Glomerular visceral epithelial cell (primary cell): ENCODE measurements around the gene TTC9.
A peak's percentile ranks its signal among the peaks of the same experiment; 100 is the strongest.

Source experiments
- DNase-seq: peaks from one replicate; pipeline ENCODE4 v3.0.0-alpha.2; 2016; ENCODE audit errors: extremely low spot score

The TTC9 gene

GRCh38 chr14:70641548-70642302 is at the start of gene TTC9:
Gene TTC9 (plus strand): TSS chr14:70641916. CDS start chr14:70642130, 214 bp downstream.
- peak; percentile 24 for DNase-seq

DNA sequence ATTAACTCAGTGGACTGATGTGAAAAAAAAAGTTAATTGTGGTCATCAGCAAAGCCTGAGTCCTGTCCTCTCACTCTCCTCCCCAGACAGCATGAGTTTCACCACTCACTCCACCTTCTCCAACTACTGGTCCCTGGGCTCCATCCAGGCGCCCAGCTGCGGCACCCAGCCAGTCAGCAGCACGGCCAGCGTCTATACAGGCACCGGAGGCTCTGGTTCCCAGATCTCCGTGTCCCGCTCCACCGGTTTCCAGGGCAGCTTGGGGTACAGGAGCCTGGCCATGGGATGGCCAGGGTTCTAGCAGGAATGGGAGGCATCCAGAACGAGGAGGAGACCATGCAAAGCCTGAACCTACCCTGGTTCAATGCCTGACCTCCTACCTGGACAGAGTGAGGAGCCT is 47.3 kb upstream of the TTC9 start:
- no peak for DNase-seq

DNA sequence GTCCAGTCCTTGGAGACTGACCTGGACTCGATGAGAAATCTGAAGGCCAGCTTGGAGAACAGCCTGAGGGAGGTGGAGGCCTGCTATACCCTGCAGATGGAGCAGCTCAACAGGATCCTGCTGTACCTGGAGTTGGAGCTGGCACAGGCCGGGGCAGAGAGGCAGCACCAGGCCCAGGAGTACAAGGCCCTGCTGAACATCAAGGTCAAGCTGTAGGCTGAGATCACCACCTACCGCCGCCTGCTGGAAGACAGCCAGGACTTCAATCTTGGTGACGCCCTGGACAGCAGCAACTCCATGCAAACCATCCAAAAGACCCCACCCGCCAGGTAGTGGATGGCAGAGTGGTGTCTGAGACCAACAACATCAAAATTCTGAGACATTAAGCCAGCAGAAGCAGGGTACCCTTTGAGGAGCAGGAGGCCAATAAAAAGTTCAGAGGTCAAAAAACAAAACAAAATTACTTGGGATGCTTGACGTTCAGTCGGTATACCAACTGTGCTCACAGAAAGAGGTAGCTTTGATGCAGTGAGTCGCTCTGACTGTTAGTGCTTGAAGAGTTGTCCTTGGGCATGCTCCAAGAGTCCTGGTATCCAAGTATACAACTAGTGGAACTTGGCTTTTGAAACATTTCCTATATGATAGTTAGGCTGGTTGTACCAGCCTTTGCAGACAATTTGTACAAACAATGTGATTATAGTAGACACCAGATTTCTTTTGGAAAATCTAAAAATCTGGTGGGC is 46.1 kb upstream of the TTC9 start:
- DNase-seq, result no peak

DNA sequence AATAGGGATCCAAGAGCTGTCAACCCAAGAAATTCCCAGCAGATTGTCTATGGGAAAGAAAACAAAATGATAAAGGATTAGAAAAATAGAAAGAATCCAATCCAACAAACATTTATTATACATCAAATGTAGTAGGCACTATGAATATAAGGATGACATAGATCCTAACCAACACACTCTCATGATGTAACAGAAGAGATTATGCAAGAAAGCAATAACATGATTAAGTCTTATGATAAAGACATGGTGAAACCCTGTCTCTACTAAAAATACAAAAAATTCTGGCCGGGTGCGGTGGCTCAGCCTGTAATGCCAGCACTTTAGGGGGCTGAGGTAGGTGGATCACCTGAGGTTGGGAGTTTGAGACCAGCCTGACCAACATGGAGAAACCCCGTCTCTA is 44.0 kb upstream of the TTC9 start:
- DNase-seq, result no peak

GRCh38 chr14:70599345-70599744 is 42.4 kb upstream of the TTC9 start:
- DNase-seq, result no peak

DNA sequence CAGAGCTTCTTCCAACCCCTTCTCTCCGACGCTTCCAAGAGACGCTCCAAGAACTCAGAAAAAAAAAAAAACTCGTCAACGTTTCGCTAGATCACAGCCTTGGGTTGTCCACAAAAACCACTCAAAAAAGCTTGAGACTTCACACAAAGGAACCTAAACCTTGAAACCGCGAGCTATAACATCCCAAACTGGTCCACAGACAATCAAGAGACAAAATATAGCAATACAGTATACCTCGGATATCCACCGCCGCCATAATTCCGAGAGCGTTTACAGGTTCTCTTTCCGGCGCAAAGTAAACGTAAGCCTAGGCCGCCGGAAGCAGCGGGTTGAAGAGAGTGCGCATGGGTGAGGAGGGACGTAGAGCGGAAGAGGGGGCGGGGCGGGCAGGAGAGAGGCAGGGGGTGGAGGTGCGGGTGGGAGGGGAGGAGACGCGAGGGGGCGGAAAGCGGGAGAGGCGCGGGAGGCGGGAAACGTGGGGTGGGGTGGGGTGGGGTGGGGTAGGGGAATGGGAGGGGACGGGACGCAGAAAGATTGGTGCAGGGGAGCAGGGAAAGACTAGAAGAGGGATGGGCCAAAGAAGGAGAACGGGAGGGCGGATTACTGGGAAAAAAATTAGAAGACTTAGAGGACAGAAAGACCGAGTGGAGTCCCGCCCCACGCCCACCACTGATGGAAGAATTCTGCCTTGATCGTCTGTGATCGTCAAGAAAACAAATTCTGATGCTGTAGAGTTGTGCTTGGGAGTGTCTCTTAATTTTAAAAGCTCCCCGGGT is 41.1 kb upstream of the TTC9 start, which contains the start of gene MED6:
Gene MED6 (minus strand): TSS at position 274 of the 776 bp plus-strand sequence. CDS start 18 bp downstream, at position 256.
- DNase-seq, result peak; percentile 97

DNA sequence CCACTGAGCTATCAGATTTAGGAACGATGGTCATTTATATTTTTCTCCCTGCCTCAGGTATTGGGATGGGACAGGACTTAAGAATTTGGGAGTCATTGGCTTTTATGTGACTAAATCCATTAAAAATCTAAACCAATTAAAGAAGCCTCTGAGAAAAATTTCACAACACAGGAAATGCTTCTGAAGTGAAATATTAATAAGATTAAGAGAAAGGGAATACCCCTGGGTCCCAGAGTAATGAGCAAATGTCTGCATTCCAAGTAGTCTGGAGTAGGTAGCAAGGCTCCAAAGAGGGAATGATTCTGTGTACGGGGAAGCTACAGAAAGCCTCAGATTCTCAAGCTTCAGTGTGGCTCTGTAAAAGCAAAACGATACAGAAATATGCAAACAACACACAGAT is 40.6 kb upstream of the TTC9 start:
- DNase-seq, result peak; percentile 62

DNA sequence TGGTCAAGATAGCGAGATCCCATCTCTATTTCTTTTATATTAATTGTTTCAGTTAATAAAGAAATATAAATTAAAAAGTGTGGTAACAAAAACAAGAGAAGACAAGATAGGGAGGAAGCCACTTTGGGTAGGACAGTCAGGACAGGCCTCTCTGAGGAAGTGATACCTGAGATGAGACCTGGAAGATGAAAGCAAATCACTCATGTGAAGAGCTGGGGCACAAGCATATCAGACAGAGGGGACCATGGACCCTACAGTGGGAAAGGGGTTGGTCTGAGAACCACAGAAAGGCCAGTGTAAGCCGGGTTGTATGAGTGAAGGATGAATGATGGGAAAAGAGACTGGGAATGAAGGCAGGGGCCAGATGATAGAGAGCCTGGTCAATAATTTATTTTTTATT is 39.5 kb upstream of the TTC9 start:
- DNase-seq, result no peak

- peak; percentile 22 for DNase-seq
Measured at GRCh38 chr14:70611216-70611615, 30.5 kb upstream of the TTC9 start.

- DNase-seq, result no peak
Measured at GRCh38 chr14:70616646-70617045, 25.1 kb upstream of the TTC9 start.

DNA sequence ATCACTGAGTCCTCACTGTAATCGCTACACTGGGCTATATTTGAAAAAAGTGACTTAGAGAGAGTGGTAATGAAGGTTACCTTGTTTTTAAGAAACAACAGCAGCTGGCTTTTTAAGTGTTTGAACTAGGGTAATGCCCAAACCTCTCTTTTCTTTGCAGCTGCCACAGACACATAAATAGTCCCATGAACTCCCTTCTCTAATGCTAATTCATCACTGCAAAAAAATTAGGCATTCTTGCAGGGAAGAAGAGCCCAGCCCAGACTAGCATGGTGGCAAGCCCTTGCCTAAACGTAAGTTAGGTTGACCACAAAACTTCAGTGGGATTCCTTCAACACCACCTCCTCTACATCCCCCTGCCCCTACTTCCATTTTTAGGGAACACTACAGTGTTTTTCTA is 23.4 kb upstream of the TTC9 start:
- DNase-seq, result no peak

DNA sequence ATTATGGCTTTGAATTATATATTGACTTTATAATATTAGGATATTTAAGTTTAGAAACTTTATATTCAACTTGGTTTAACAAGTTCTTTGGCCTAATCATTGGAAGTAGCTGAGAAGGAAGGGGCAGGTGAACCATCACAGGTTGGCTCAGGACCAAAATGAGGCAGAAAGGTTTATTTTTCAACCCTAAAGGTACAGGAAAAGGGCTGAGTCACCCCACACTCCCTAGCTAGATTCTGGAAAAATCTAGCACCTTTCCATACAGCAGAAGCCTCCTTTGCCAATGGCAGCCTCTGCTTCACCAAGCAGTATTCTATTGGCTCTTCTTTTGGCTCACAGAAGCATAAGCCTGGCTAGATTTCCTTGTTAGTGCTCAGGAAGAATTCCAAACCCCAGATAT is 22.0 kb upstream of the TTC9 start:
- DNase-seq, result no peak

- DNase-seq, result peak; percentile 66
Measured at GRCh38 chr14:70622111-70622712, 19.5 kb upstream of the TTC9 start.

- DNase-seq, result no peak
Measured at GRCh38 chr14:70624972-70625371, 16.7 kb upstream of the TTC9 start.

DNA sequence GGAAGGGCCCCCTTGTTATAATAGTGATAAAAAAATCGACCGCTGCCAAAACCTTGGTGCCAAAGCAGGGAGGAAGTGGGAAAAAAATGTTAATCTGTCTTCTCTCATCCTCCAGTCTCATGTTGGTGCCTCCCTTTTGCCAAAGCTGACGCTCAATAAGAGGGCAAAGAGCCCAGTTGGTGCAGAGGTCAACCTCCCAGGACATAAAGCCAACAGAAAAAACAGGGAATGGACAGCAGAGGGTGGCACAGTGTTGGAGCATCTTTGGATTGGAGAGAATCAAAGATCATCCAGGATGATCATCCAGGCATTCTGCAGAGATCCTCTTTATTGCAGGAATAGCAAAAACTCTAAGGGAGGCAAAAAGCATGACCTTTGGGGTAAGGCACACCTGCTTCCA is 9.8 kb upstream of the TTC9 start:
- DNase-seq, result no peak

- DNase-seq, result no peak
Measured at GRCh38 chr14:70635971-70636595, 5.6 kb upstream of the TTC9 start.

DNA sequence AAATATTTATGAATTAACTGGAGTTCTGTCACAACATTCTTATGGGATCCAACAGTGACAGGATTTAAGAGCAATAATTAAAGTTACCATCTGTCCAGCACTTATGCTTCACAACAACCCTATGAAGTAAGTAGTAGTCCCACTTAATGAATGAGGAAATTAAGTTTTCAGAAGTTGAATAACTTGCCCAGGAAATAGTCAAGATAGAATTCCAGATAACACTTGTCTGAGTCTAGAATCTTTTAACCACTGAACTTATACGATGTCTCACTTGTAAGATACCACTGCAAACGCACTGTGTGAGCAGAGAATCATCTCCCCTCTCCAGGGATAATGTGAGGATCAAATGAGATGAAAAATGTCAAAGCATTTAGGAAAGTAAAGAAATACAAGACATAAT is 3.3 kb upstream of the TTC9 start:
- DNase-seq, result no peak

- DNase-seq, result peak; percentile 72
Measured at GRCh38 chr14:70640938-70641547, 673 bp upstream of the TTC9 start.

DNA sequence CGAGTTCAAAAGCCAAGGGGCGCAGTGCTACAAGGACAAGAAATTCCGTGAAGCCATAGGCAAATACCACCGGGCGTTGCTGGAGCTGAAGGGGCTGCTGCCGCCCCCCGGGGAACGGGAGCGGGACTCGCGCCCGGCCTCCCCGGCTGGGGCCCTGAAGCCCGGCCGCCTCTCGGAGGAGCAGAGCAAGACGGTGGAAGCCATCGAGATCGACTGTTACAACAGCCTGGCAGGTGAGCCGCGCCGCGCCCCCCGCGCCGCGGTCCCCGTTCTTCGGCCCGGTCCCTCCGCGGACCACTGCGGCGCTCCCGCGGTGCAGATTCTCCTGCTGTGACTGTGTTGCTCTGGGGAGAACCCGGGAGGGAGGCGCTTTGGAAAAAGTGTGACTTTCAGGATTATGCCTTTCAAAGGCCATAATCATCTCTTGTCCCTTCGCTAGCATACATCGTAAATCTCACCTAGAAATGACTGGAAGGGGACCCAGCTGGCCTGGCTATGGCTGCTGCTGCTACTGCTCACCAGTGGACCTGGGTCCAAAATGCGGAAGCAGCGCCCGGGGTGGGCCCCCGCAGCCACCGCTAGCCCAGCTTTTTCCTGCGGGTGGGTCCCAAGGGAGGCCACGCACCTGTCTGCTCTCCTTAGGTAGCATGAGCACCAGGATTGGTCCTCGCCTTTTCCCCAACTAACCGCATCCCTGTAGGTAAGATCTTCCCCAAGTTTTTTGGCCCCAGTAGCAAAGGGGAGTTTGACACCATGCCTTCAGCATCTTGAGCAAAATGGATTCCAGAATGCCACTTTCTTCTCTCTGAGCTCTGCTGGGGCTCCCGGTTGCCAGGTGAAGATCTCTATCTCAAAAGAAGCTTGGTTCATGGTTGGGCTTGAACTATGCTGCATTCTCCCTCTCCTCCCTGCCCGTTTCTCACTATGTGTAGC is 853 bp downstream of the TTC9 start:
- no peak for DNase-seq

DNA sequence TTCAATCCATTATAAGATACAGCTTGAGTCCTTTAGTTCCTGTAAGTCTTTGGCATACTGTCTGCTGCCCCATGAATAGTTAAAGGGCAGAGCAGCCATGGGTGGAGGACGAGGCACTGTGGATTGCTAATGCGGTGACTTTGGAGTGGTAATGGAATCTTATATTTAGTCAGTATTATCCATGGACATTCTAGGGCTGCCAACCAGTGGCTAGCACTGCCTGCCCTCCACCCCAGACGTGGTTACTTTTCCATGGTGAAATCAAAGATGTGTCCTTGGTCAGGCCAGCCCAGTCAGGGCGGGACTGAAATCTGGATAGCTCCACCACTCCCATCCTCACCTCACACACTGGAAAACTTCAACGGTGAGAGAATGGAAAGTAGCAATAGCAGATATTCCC is 2.3 kb downstream of the TTC9 start:
- no peak for DNase-seq
